Thoracic aorta (tissue), 2 donors: ENCODE measurements around the gene BAMBI. TPM values are rescaled to one million over a fixed set of nuclear protein-coding genes. Genes with fewer than 3 reads are reported as not detected.

ENCODE experiments used
- ATAC-seq: fragments of 150-250 bp; one replicate; pipeline ENCODE4 v1.8.0; 2017; ENCODE audit warnings: low read depth; ENCODE audit not compliant: insufficient number of reproducible peaks, low FRiP score
- DNase-seq: peaks from one replicate; pipeline ENCODE4 v3.0.0-alpha.2; 2020; ENCODE audit warnings: low spot score
- H3K27ac ChIP-seq, 2 donors: fragments of 200-600 bp; sonication (generic); 1 replicate in 1 of 2; 2 replicates in 1 of 2; pipeline ENCODE4 v1.5.1; 2016; ENCODE audit warnings: mild to moderate bottlenecking in 2 of 2, moderate library complexity in 2 of 2
- H3K27me3 ChIP-seq: fragments of 200-600 bp; sonication (generic); replicated peaks from 2 replicates; pipeline ENCODE4 v1.6.0; 2016; ENCODE audit warnings: mild to moderate bottlenecking; ENCODE audit not compliant: insufficient read depth
- H3K36me3 ChIP-seq: fragments of 200-600 bp; sonication (generic); one replicate; pipeline ENCODE4 v1.5.1; 2016
- H3K4me1 ChIP-seq, 2 donors: fragments of 200-600 bp; sonication (generic); 1 replicate in 1 of 2; 2 replicates in 1 of 2; pipeline versions ENCODE4 v1.5.1 to v1.6.0; 2016; ENCODE audit warnings: low read depth in 2 of 2, mild to moderate bottlenecking in 1 of 2; ENCODE audit not compliant: control insufficient read depth in 1 of 2
- H3K4me3 ChIP-seq: fragments of 200-600 bp; sonication (generic); 2 replicates; pipeline ENCODE4 v1.5.1; 2016; ENCODE audit warnings: mild to moderate bottlenecking
- H3K9me3 ChIP-seq: fragments of 200-600 bp; sonication (generic); 2 replicates; pipeline ENCODE4 v1.5.1; 2016
- total RNA-seq, 2 donors: library from RNA; depleted of rRNA; stranded (reverse); fragments of >200 nt; gene quantifications; one replicate each; pipeline versions ENCODE4 v1.1.0 to v1.2.3, GENCODE V29; 2016
- TF ChIP-seq, protein P1 (sequence below): fragments of 200-600 bp; sonication (generic); IDR thresholded peaks from one replicate; pipeline ENCODE4 v1.5.1; 2019; ENCODE audit warnings: antibody characterized with exemption

The BAMBI gene
- total RNA-seq, 2 donors from 2014 or later = 14.9 to 24.8 TPM

DNA sequence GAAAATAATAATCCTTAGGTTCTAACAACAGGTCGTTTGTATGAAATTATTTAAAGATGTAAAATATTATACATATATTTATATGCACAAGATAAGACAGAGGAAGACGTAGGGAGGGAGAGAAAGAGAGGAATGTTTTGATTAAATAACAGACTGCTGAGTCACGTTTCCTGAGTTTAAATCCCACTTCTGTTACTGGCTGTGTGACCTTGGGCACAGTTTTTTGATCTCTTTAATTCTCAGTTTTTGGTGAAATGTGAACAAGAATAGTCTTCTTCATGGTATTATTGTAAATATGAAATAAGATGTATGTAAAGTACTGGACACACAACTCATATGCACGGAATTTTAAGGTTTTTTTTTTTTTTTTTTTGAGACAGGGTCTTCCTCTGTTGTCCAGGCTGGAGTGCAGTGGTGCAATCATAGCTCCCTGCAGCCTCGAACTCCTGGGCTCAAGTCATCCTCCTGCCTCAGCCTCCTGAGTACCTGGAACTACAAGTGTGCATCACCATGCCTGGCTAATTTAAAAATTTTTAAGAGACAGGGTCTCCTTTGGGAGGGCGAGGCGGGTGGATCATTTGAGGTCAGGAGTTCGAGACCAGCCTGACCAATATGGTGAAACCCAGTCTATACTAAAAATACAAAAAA lies 42.6 kb downstream of the BAMBI start:
- H3K27me3 ChIP-seq = no peaks in the 10 kb centered on the region
- no peak overlapping the region for H3K27ac ChIP-seq
- no peaks in the 10 kb centered on the region for H3K36me3 ChIP-seq
- peaks cover 8 to 27% of the 10 kb centered on the region in 2 donors for H3K4me1 ChIP-seq
- no peak overlapping the region for H3K4me3 ChIP-seq
- TF ChIP-seq, protein P1, sequence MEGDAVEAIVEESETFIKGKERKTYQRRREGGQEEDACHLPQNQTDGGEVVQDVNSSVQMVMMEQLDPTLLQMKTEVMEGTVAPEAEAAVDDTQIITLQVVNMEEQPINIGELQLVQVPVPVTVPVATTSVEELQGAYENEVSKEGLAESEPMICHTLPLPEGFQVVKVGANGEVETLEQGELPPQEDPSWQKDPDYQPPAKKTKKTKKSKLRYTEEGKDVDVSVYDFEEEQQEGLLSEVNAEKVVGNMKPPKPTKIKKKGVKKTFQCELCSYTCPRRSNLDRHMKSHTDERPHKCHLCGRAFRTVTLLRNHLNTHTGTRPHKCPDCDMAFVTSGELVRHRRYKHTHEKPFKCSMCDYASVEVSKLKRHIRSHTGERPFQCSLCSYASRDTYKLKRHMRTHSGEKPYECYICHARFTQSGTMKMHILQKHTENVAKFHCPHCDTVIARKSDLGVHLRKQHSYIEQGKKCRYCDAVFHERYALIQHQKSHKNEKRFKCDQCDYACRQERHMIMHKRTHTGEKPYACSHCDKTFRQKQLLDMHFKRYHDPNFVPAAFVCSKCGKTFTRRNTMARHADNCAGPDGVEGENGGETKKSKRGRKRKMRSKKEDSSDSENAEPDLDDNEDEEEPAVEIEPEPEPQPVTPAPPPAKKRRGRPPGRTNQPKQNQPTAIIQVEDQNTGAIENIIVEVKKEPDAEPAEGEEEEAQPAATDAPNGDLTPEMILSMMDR = no peak
- H3K9me3 ChIP-seq = no peaks in the 10 kb centered on the region
- DNase-seq (no peak), ATAC-seq (no peak)

DNA sequence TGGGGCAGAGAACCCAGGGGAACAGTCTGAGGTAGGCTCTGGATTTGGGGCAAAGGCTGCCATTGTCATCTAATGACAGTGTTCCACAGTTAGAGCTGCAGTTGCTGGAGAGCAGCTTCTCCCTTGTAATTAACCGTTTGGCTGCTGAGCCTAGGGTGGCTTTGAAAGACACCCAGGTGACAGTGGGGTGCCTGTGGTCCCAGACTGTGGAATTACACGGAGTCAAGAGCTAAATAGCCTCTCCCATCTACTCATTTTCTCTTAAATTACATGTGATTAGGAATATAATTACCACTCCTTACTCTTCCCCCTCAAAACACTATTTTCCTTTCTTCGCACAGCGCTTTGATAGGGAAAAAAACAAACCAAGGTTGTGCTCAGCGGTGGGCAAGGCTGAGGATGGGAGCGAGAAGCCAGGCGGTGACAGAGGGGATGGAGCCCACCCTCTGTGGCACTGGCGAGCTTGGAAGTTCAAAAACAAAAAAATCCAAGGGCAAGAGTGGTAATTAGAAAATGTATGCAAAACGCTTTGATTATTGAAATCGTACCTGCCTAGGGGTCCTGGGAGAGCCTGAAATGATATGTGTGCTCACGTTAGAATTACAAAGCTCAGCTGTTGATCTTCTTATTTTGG lies 44.1 kb downstream of the BAMBI start:
- H3K4me3 ChIP-seq = peak overlapping the region; percentile 74
- TF ChIP-seq, protein P1 = no peak
- H3K36me3 ChIP-seq = no peaks in the 10 kb centered on the region
- ATAC-seq (no peak), DNase-seq (no peak)
- H3K4me1 ChIP-seq = peaks cover 6 to 17% of the 10 kb centered on the region in 2 donors
- H3K9me3 ChIP-seq = no peaks in the 10 kb centered on the region
- H3K27ac ChIP-seq = peak overlapping the region; percentile 42 to 55
- H3K27me3 ChIP-seq = no peaks in the 10 kb centered on the region

DNA sequence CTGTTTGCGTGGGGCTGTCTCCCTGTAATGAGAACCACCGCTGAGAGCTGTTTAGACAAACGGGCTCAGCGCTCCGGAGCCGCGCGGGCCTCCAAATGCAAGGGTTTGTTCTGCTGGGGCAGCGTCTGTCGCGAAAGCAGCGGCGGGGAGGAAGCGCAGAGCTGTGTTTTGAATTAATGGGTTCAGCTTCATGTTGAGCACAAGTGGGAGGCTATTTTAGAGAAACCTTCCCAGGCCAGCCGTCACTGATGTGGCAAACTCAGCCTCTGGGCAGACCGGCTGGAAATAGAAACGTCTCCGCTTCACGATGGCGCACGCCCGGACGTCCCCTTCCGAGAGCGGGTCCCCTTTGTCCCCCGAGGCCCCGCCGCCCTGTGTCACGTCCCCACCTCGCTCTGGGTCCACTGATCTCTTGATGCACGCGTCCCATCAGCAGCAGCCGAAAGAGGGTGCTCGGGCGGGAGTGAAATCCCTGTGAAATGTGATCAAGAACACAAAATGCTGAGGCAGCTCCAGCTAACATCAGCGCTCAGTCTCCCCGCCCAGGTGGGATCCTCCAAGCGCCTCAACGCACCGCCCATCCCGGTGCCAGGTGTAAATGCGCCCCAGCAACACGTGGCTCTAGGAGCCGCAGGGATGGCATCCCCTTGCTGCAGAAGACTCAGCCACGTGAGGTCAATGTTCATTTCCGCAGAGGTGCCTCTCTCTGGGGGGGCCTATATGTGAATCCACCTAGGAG lies 44.9 kb downstream of the BAMBI start:
- TF ChIP-seq, protein P1 = no peak
- Histone ChIP-seq H3K9me3 (no peaks in the 10 kb centered on the region), H3K4me1 (peaks cover 6 to 17% of the 10 kb centered on the region in 2 donors), H3K27ac (peak overlapping the region; percentile 42 to 55), H3K27me3 (no peaks in the 10 kb centered on the region), H3K4me3 (peak overlapping the region; percentile 74), H3K36me3 (no peaks in the 10 kb centered on the region)
- no peak for ATAC-seq
- no peak for DNase-seq

DNA sequence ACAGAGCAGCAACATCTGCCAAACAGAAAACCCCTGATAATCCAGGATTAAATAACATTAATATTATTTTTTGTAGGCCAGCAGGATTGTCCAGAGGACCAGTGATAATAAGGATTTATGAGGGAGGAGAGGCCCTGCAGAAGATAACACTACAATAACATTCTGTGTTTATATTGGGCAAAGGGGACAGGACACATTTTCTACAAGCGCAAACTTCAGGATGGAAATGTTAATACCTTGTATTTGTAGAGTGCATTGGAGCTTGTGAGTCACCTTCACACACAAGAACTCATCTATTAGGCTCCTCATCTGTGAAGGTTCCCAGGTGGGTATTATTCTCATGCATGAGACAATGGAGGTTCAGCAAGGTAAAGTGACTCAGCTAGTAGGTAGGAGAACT lies 51.0 kb downstream of the BAMBI start:
- Histone ChIP-seq H3K27ac (no peak overlapping the region), H3K9me3 (no peaks in the 10 kb centered on the region), H3K4me1 (no peaks in the 10 kb centered on the region), H3K27me3 (no peaks in the 10 kb centered on the region), H3K36me3 (no peaks in the 10 kb centered on the region), H3K4me3 (no peak overlapping the region)
- DNase-seq (no peak), ATAC-seq (no peak)
- TF ChIP-seq, protein P1 = no peak
